HL-60 (cell line): Measurements from ENCODE around the gene KXD1.

Experiments used
- DNase-seq, 2 experiments: peaks; one replicate each; pipeline ENCODE4 v3.0.0-alpha.2; 2010 to 2020; ENCODE audit warnings: low read depth in 1 of 2, low spot score in 1 of 2
- H3K27ac ChIP-seq: fragments of 250-450 bp; sonication (Bioruptor Pico); replicated peaks from 2 replicates; pipeline ENCODE4 v1.5.1; 2020; ENCODE audit warnings: mild to moderate bottlenecking, moderate library complexity
- H3K27me3 ChIP-seq: fragments of 250-450 bp; sonication (Bioruptor Pico); 2 replicates; pipeline ENCODE4 v1.5.1; 2021; ENCODE audit warnings: mild to moderate bottlenecking, moderate library complexity; ENCODE audit not compliant: insufficient read depth, poor library complexity, severe bottlenecking
- H3K4me3 ChIP-seq: replicated peaks from 2 replicates; pipeline ENCODE4 v1.5.1; 2011; ENCODE audit warnings: mild to moderate bottlenecking, control low read depth, low read length; ENCODE audit not compliant: insufficient read depth
- CTCF ChIP-seq: IDR thresholded peaks from one replicate; pipeline ENCODE4 v1.5.1; 2011; ENCODE audit warnings: low read length, control low read depth, inconsistent platforms; ENCODE audit not compliant: insufficient read depth
- GABPA ChIP-seq: IDR thresholded peaks from 2 replicates; pipeline ENCODE4 v1.6.1; 2012; ENCODE audit warnings: low read depth
- POLR2AphosphoS5 ChIP-seq: IDR thresholded peaks from 2 replicates; pipeline ENCODE4 v1.6.1; 2012; ENCODE audit warnings: low read depth
- REST ChIP-seq: IDR thresholded peaks from 2 replicates; pipeline ENCODE4 v1.6.1; 2012; ENCODE audit warnings: low read depth; ENCODE audit not compliant: insufficient replicate concordance
- SPI1 ChIP-seq: IDR thresholded peaks from 2 replicates; pipeline ENCODE4 v1.6.1; 2012; ENCODE audit warnings: low read depth, mild to moderate bottlenecking, borderline replicate concordance

The KXD1 gene

GRCh38 chr19:18605196-18605545, 47.5 kb downstream of the KXD1 start:
- Histone ChIP-seq H3K27ac (no peak overlapping the region), H3K4me3 (no peak overlapping the region), H3K27me3 (peaks cover 59% of the 10 kb centered on the region)
- no peak for TF ChIP-seq REST
- no peak for TF ChIP-seq CTCF
- no peak for TF ChIP-seq POLR2AphosphoS5
- TF ChIP-seq GABPA: no peak
- no peak for TF ChIP-seq SPI1
- no peak for DNase-seq

- H3K27me3 ChIP-seq: peaks cover 64% of the 10 kb centered on the region
- no peak for DNase-seq
- no peak overlapping the region for H3K4me3 ChIP-seq
- TF ChIP-seq GABPA (no peak), REST (no peak), POLR2AphosphoS5 (no peak)
- H3K27ac ChIP-seq: no peak overlapping the region
These were observed 48.0 kb downstream of the KXD1 start for GRCh38 chr19:18605546-18606280.

GRCh38 chr19:18606281-18607225, 48.9 kb downstream of the KXD1 start, which contains the start of gene CRLF1:
Gene CRLF1 (minus strand): TSS chr19:18606799. CDS start chr19:18606656, 143 bp downstream.
- DNase-seq: no peak
- H3K27me3 ChIP-seq: peaks cover 71% of the 10 kb centered on the region
- H3K4me3 ChIP-seq: no peak within 1 kb of the TSS
- no peak within 1 kb of the TSS for H3K27ac ChIP-seq
- TF ChIP-seq POLR2AphosphoS5: no peak
- TF ChIP-seq GABPA: no peak
- TF ChIP-seq SPI1: no peak
- TF ChIP-seq CTCF: no peak
- TF ChIP-seq REST: no peak
